ENCODE measurements around the gene MTOR. TPM values are rescaled to one million over a fixed set of nuclear protein-coding genes. Genes with fewer than 3 reads are reported as not detected.

MTOR gene
- total RNA-seq, 6 donors from 2014 or later, result 27.5 to 61.0 (median 33.1) TPM

GRCh38 chr1:11156441-11156840, 105.9 kb downstream of the MTOR start:
- peaks cover 8 to 14% (median 12%) of the 10 kb centered on the region in 4 donors for H3K4me1 ChIP-seq
- ATAC-seq (ENCODE audit: low FRiP score in 2 of 2) (no peak), DNase-seq (no peak)
- TF ChIP-seq POLR2A (IDR thresholded peaks at IDR 0.05), result no peak
- no peak for TF ChIP-seq POLR2AphosphoS5 (IDR thresholded peaks at IDR 0.05)
- no peak for TF ChIP-seq EP300 (IDR thresholded peaks at IDR 0.05)
- TF ChIP-seq CTCF (IDR thresholded peaks at IDR 0.05), result no peak
- H3K27me3 ChIP-seq, result no peaks in the 10 kb centered on the region
- no peak overlapping the region for H3K4me3 ChIP-seq
- H3K9me3 ChIP-seq, result no peaks in the 10 kb centered on the region
- H3K36me3 ChIP-seq, result peaks cover 2 to 54% (median 25%) of the 10 kb centered on the region in 4 donors
- WGBS, 2 donors, result 64 to 76% methylated on average over 3 of the region's 3 CpGs
- no peak overlapping the region for H3K27ac ChIP-seq

GRCh38 chr1:11153184-11153583, 109.2 kb downstream of the MTOR start:
- H3K36me3 ChIP-seq, result peaks cover 8 to 62% (median 37%) of the 10 kb centered on the region in 4 donors
- peaks cover 10 to 20% (median 15%) of the 10 kb centered on the region in 4 donors for H3K4me1 ChIP-seq
- no peak overlapping the region for H3K27ac ChIP-seq
- DNase-seq, result no peak
- H3K27me3 ChIP-seq, result no peaks in the 10 kb centered on the region
- no peak overlapping the region for H3K4me3 ChIP-seq
- no peak for ATAC-seq (ENCODE audit: low FRiP score in 2 of 2)
- 68 to 69% methylated on average over 3 of the region's 3 CpGs for WGBS, 2 donors
- TF ChIP-seq POLR2AphosphoS5 (IDR thresholded peaks at IDR 0.05), result no peak
- TF ChIP-seq POLR2A (IDR thresholded peaks at IDR 0.05), result no peak
- no peak for TF ChIP-seq CTCF (IDR thresholded peaks at IDR 0.05)
- H3K9me3 ChIP-seq, result no peaks in the 10 kb centered on the region

- no peak for TF ChIP-seq EP300 (IDR thresholded peaks at IDR 0.05)
- TF ChIP-seq CTCF (IDR thresholded peaks at IDR 0.05), result no peak
- TF ChIP-seq POLR2AphosphoS5 (IDR thresholded peaks at IDR 0.05), result no peak
- no peak for TF ChIP-seq POLR2A (IDR thresholded peaks at IDR 0.05)
- WGBS, 2 donors, result 72 to 78% methylated on average over 9 of the region's 9 CpGs
- Histone ChIP-seq H3K4me1 (peaks cover 10 to 20% (median 15%) of the 10 kb centered on the region in 4 donors), H3K9me3 (no peaks in the 10 kb centered on the region), H3K36me3 (peaks cover 8 to 63% (median 37%) of the 10 kb centered on the region in 4 donors), H3K27me3 (no peaks in the 10 kb centered on the region), H3K4me3 (no peak overlapping the region), H3K27ac (peak overlapping the region in 2 of 4 donors; percentile 15 to 32)
- DNase-seq, result no peak
- ATAC-seq (ENCODE audit: low FRiP score in 2 of 2), result no peak
These were observed 109.6 kb downstream of the MTOR start for GRCh38 chr1:11152755-11153154.

GRCh38 chr1:11151826-11152612, 110.3 kb downstream of the MTOR start:
- ATAC-seq (ENCODE audit: low FRiP score in 2 of 2) (peak; percentile 43 to 71), DNase-seq (peak in 1 of 2 donors; percentile 25)
- WGBS, 2 donors, result 63 to 74% methylated on average over 9 of the region's 9 CpGs
- TF ChIP-seq CTCF (IDR thresholded peaks at IDR 0.05) (no peak), POLR2AphosphoS5 (IDR thresholded peaks at IDR 0.05) (no peak), POLR2A (IDR thresholded peaks at IDR 0.05) (no peak), EP300 (IDR thresholded peaks at IDR 0.05) (no peak)
- Histone ChIP-seq H3K36me3 (peaks cover 8 to 64% (median 35%) of the 10 kb centered on the region in 4 donors), H3K27me3 (no peaks in the 10 kb centered on the region), H3K27ac (peak overlapping the region in 2 of 4 donors; percentile 15 to 32), H3K4me3 (no peak overlapping the region), H3K9me3 (no peaks in the 10 kb centered on the region), H3K4me1 (peaks cover 10 to 20% (median 18%) of the 10 kb centered on the region in 4 donors)
